SK-N-SH (cell line): ENCODE measurements around the gene CHST3. TPM values are rescaled to one million over a fixed set of nuclear protein-coding genes. Genes with fewer than 3 reads are reported as not detected.

ENCODE experiments used
- CTCF ChIA-PET: fragments of 300-600, 350-600 bp; formaldehyde crosslinking; extraction: SDS; loops from one replicate; lab custom pipeline; 2021; lab: Yijun Ruan, JAX
- POLR2A ChIA-PET: fragments of 350-600 bp; sonication (Branson Sonifier 250); formaldehyde crosslinking; extraction: SDS; loops from one replicate; lab custom pipeline; 2020; ENCODE audit warnings: antibody characterized with exemption, inconsistent platforms; lab: Yijun Ruan, JAX
- DNase-seq: peaks from one replicate; pipeline ENCODE4 v3.0.0; 2012
- H2AFZ ChIP-seq: fragments of 200-600 bp; sonication (generic); 2 replicates; pipeline ENCODE4 v1.8.1; 2016; ENCODE audit warnings: antibody characterized with exemption, mild to moderate bottlenecking, low read depth
- H3F3A ChIP-seq: fragments of 200-600 bp; sonication (generic); replicated peaks from 2 replicates; pipeline ENCODE3; 2016; ENCODE audit warnings: antibody characterized with exemption, mild to moderate bottlenecking; ENCODE audit not compliant: insufficient read depth
- H3K27ac ChIP-seq, 2 experiments: fragments of 200-500 bp in 1 of 2; fragments of 200-600 bp in 1 of 2; sonication (Bioruptor generic) in 1 of 2; sonication (generic), shearing (Covaris generic) in 1 of 2; 2 replicates each; pipeline versions ENCODE4 v1.5.1 to v1.6.1; 2014 to 2016; ENCODE audit warnings: low read depth in 2 of 2, inconsistent platforms in 1 of 2, low read length in 1 of 2, mild to moderate bottlenecking in 1 of 2, mixed read lengths in 1 of 2
- H3K27me3 ChIP-seq: fragments of 200-600 bp; sonication (generic), shearing (Covaris generic); 2 replicates; pipeline ENCODE4 v1.6.1; 2016; ENCODE audit warnings: mixed run types; ENCODE audit not compliant: insufficient read depth
- H3K36me3 ChIP-seq, 2 experiments: fragments of 200-500 bp in 1 of 2; fragments of 200-600 bp in 1 of 2; sonication (Bioruptor generic) in 1 of 2; sonication (generic) in 1 of 2; replicated peaks in 1 of 2; 2 replicates each; pipeline versions ENCODE3 to v1.5.1; 2014 to 2016; ENCODE audit warnings: low read length in 1 of 2, mild to moderate bottlenecking in 1 of 2; ENCODE audit not compliant: insufficient read depth in 2 of 2, control insufficient read depth in 1 of 2
- H3K4me1 ChIP-seq, 2 experiments: fragments of 200-500 bp in 1 of 2; fragments of 200-600 bp in 1 of 2; sonication (Bioruptor generic) in 1 of 2; sonication (generic), shearing (Covaris generic) in 1 of 2; 2 replicates each; pipeline versions ENCODE4 v1.5.1 to v1.6.1; 2014 to 2016; ENCODE audit warnings: low read depth in 1 of 2, low read length in 1 of 2, mixed run types in 1 of 2; ENCODE audit not compliant: insufficient read depth in 2 of 2, control insufficient read depth in 1 of 2
- H3K4me2 ChIP-seq: fragments of 200-600 bp; sonication (generic), shearing (Covaris generic); 2 replicates; pipeline ENCODE4 v1.6.1; 2017; ENCODE audit warnings: mixed run types
- H3K4me3 ChIP-seq, 2 experiments: fragments of 200-500 bp in 1 of 2; fragments of 200-600 bp in 1 of 2; sonication (Bioruptor generic) in 1 of 2; sonication (generic), shearing (Covaris generic) in 1 of 2; 2 replicates each; pipeline versions ENCODE4 v1.5.1 to v1.8.1; 2014 to 2016; ENCODE audit warnings: low read depth in 2 of 2, inconsistent platforms in 1 of 2, low read length in 1 of 2, mild to moderate bottlenecking in 1 of 2, mixed read lengths in 1 of 2, moderate library complexity in 1 of 2
- H3K79me2 ChIP-seq: fragments of 200-600 bp; sonication (generic); 2 replicates; pipeline ENCODE4 v1.8.1; 2017; ENCODE audit warnings: mild to moderate bottlenecking; ENCODE audit not compliant: insufficient read depth
- H3K9ac ChIP-seq: fragments of 200-600 bp; sonication (generic); 2 replicates; pipeline ENCODE4 v1.6.1; 2017; ENCODE audit warnings: mixed run types
- H3K9me2 ChIP-seq: fragments of 200-600 bp; sonication (generic); 2 replicates; pipeline ENCODE4 v1.6.1; 2017; ENCODE audit warnings: mixed run types
- H3K9me3 ChIP-seq: fragments of 200-600 bp; sonication (generic); 2 replicates; pipeline ENCODE4 v1.6.1; 2017; ENCODE audit warnings: mixed run types, mild to moderate bottlenecking, moderate library complexity
- H4K20me1 ChIP-seq: fragments of 200-600 bp; sonication (generic); 2 replicates; pipeline ENCODE4 v1.6.1; 2017; ENCODE audit warnings: mild to moderate bottlenecking, mixed run types; ENCODE audit not compliant: insufficient read depth
- CTCF ChIP-seq: fragments of 200-600 bp; sonication (generic); IDR thresholded peaks from 2 replicates; pipeline ENCODE4 v1.6.1; 2017; ENCODE audit warnings: antibody characterized with exemption, mild to moderate bottlenecking, moderate library complexity
- FOSL2 ChIP-seq: IDR thresholded peaks from 2 replicates; pipeline ENCODE4 v1.4.0; 2012; ENCODE audit warnings: low read depth, mild to moderate bottlenecking, moderate library complexity, borderline replicate concordance
- GATA2 ChIP-seq: sonication (generic); formaldehyde crosslinking; IDR thresholded peaks from 2 replicates; pipeline ENCODE4 v1.5.0; 2020; ENCODE audit warnings: mild to moderate bottlenecking, missing genetic modification reagents
- IRF3 ChIP-seq: fragments of 150-350 bp; IDR thresholded peaks from 2 replicates; pipeline ENCODE4 v1.6.1; 2016; ENCODE audit warnings: mild to moderate bottlenecking, low read depth, low read length
- JUND ChIP-seq: IDR thresholded peaks from 2 replicates; pipeline ENCODE4 v1.4.0; 2012
- MAX ChIP-seq: IDR thresholded peaks from 2 replicates; pipeline ENCODE4 v1.4.0; 2012; ENCODE audit warnings: low read depth
- MXI1 ChIP-seq: IDR thresholded peaks from 2 replicates; pipeline ENCODE4 v1.6.1; 2012; ENCODE audit warnings: mild to moderate bottlenecking, low read depth, low read length, improper control_type of control experiment
- PBX3 ChIP-seq: IDR thresholded peaks from 2 replicates; pipeline ENCODE4; 2012
- RCOR1 ChIP-seq: fragments of 150-350 bp; IDR thresholded peaks from 2 replicates; pipeline ENCODE4 v1.6.1; 2017; ENCODE audit warnings: antibody characterized with exemption, low read length
- RFX5 ChIP-seq: IDR thresholded peaks from 2 replicates; pipeline ENCODE4 v1.6.1; 2012; ENCODE audit warnings: mild to moderate bottlenecking, improper control_type of control experiment, low read length
- SMC3 ChIP-seq: IDR thresholded peaks from 2 replicates; pipeline ENCODE4 v1.6.1; 2012; ENCODE audit warnings: low read depth, low read length, improper control_type of control experiment
- TAF1 ChIP-seq: IDR thresholded peaks from 2 replicates; pipeline ENCODE4 v1.6.1; 2012; ENCODE audit warnings: low read depth, mild to moderate bottlenecking, low read length, moderate library complexity, borderline replicate concordance
- TEAD4 ChIP-seq: IDR thresholded peaks from 2 replicates; pipeline ENCODE4 v1.4.0; 2012; ENCODE audit warnings: mild to moderate bottlenecking, borderline replicate concordance; ENCODE audit not compliant: insufficient read depth
- USF2 ChIP-seq: fragments of 150-350 bp; IDR thresholded peaks from 2 replicates; pipeline ENCODE4 v1.6.1; 2017; ENCODE audit warnings: antibody characterized with exemption, low read length, low read depth, borderline replicate concordance
- YY1 ChIP-seq: IDR thresholded peaks from 2 replicates; pipeline ENCODE4 v1.4.0; 2012; ENCODE audit warnings: low read depth, mild to moderate bottlenecking
- WGBS: methylation state at CpG from one replicate; pipeline ENCODE4 v1.1.6; 2017; ENCODE audit warnings: low lambda C conversion rate; 5-methylcytosine and 5-hydroxymethylcytosine counted together
- polyA plus RNA-seq, 3 experiments: library from polyadenylated mRNA; depleted of rRNA; stranded (reverse); fragments of >200 nt; gene quantifications; 2 replicates each; pipeline ENCODE4 v1.2.3, GENCODE V29; 2012

Gene CHST3
- polyA plus RNA-seq, 1 of the 3 experiments (the other 2 are of a cell fraction), result 6.0 TPM

GRCh38 chr10:72035252-72035887 is 71.2 kb downstream of the CHST3 start:
- DNase-seq, result no peak
- no peaks in the 10 kb centered on the region for H3F3A ChIP-seq
- ChIA-PET CTCF (interaction anchor here (1.0 to 3.7 kb wide), 3 partner anchors 10 to 139 kb away, joined by 5 to 14 read pairs (median 6); no protein-coding TSS in a partner anchor), POLR2A (no interaction called here)
- no peaks in the 10 kb centered on the region for H3K9me2 ChIP-seq
- H3K4me2 ChIP-seq, result no peak overlapping the region
- H3K4me3 ChIP-seq, result no peak overlapping the region
- H3K9me3 ChIP-seq, result no peaks in the 10 kb centered on the region
- no peak overlapping the region for H3K9ac ChIP-seq
- no peak for TF ChIP-seq USF2
- no peak for TF ChIP-seq TEAD4
- TF ChIP-seq SMC3, result no peak
- TF ChIP-seq MAX, result no peak
- TF ChIP-seq YY1, result no peak
- TF ChIP-seq FOSL2, result no peak
- TF ChIP-seq TAF1, result no peak
- no peak for TF ChIP-seq JUND
- no peak for TF ChIP-seq GATA2
- no peak for TF ChIP-seq PBX3
- no peak for TF ChIP-seq MXI1
- no peak for TF ChIP-seq IRF3
- no peak for TF ChIP-seq CTCF
- no peak for TF ChIP-seq RCOR1
- no peak for TF ChIP-seq RFX5
- no peaks in the 10 kb centered on the region for H4K20me1 ChIP-seq
- no peaks in the 10 kb centered on the region for H3K79me2 ChIP-seq
- WGBS, result 80% methylated on average over 8 of the region's 13 CpGs
- no peaks in the 10 kb centered on the region for H3K36me3 ChIP-seq
- no peaks in the 10 kb centered on the region for H3K4me1 ChIP-seq
- H3K27ac ChIP-seq, result no peak overlapping the region
- H3K27me3 ChIP-seq, result no peaks in the 10 kb centered on the region
- no peak overlapping the region for H2AFZ ChIP-seq
